Activated CD4-positive, CD25-positive, alpha-beta regulatory T cell treated with anti-CD3 and anti-CD28 coated beads, Interleukin-2, amount 50 U/mL, for 72 hours (primary cell): ENCODE results near the gene AGPAT2.
"Not testable (repeated sequence)": the region's sequence is repeated elsewhere in the genome, so short reads cannot be mapped to it uniquely, and the experiment has no call there.

Experiments
- DNase-seq: peaks from one replicate; pipeline ENCODE4 v3.0.0; 2021

The AGPAT2 gene

GRCh38 chr9:136643596-136644342 is 43.5 kb downstream of the AGPAT2 start:
- DNase-seq: no peak

DNA sequence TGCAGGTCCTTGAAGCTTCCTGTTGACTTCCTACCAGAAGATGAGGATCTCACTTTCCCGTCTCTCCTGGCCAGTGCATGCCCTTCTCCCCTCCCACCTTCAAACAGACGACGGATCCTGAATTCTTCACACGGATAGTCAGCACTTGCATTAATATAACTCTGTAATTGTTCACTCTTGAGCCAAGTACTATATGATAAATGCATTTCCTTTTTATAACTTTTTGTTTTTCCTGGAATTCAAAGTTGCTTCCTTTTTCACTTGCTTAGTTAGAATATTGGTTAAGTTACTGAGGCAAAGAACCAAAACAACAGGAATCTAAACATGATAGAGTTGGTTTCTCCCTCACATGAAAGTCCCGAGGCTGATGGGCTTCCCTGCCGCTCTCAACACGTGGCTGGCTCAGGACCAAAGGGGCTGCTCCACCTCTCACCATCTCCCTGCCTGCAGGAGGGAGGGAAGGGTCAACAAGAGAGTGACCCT is 44.8 kb downstream of the AGPAT2 start:
- no peak for DNase-seq

- DNase-seq: no peak
Measured at GRCh38 chr9:136640171-136641111, 46.8 kb downstream of the AGPAT2 start.

GRCh38 chr9:136634904-136635303 is 52.4 kb downstream of the AGPAT2 start:
- DNase-seq: no peak

DNA sequence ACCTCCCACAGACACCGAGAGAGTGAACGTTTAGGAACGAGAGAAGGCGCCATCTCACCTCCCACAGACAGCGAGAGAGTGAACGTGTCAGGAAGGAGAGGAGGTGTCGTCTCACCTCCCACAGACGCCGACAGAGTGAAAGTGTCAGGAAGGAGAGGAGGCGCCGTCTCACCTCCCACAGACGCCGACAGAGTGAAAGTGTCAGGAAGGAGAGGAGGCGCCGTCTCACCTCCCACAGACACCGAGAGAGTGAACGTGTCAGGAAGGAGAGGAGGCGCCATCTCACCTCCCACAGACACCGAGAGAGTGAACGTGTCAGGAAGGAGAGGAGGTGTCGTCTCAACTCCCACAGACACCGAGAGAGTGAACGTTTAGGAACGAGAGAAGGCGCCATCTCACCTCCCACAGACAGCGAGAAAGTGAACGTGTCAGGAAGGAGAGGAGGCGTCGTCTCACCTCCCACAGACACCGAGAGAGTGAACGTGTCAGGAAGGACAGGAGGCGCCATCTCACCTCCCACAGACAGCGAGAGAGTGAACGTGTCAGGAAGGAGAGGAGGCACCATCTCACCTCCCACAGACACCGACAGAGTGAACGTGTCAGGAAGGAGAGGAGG is 54.7 kb downstream of the AGPAT2 start:
- DNase-seq: not testable (repeated sequence)

DNA sequence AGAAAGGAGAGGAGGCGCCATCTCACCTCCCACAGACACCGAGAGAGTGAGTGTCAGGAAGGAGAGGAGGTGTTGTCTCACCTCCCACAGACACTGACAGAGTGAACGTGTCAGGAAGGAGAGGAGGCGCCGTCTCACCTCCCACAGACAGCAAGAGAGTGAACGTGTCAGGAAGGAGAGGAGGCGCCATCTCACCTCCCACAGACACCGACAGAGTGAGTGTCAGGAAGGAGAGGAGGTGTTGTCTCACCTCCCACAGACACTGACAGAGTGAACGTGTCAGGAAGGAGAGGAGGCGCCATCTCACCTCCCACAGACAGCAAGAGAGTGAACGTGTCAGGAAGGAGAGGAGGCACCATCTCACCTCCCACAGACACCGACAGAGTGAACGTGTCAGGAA is 55.2 kb downstream of the AGPAT2 start:
- not testable (repeated sequence) for DNase-seq

GRCh38 chr9:136631038-136632000 is 55.9 kb downstream of the AGPAT2 start:
- peak; percentile 76 for DNase-seq

DNA sequence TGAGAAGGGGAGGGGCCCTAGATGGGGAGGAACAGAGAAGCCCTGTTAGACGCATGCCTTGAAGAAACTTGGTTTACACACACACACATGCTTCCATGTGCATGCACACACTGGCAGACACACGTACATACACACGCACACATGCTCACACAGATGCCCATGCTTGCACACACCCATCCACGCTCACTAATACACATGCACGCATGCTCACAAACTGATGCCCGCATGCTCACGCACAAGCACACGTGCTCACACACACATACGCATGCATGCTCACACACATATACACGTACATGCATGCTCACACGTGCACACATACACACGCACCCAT is 56.6 kb downstream of the AGPAT2 start:
- DNase-seq: no peak

DNA sequence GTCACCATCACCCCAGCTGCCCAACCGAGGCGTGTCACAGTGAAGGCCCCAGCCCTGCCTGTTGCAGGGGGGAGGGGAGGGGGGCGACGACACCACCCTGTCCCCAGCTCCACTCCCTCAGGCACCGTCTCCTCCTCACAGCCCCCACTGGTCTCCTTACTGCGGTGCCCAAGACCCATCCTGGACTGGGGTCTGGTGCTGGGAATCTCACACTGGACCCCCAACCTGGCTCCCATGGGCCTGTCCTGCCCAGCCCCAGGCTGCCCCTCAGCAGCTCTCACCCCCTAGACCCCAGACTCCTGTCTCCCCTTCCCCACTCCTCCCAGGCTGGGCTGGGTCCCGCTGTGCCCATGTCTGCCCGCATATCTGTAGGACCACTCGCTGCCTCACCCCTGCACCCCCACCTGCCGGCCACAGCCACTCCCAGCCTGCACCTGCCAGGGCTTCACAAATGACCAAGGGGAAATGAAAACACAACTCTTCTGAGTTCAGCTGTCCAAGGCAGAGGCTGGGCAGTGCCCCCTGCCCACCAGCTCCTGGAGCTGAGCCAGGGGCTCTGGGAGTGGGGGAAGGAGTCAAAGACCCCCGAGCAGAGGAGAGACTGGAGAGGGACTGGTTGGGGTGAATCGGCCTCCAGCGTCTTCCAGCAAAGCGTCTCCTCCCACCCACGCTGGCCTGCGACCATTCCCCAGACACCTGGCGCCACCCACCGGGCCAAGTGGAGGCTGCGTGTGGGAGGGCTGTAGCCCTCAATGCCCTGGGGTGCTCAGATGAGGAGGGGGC is 57.2 kb downstream of the AGPAT2 start:
- DNase-seq: peak; percentile 60

DNA sequence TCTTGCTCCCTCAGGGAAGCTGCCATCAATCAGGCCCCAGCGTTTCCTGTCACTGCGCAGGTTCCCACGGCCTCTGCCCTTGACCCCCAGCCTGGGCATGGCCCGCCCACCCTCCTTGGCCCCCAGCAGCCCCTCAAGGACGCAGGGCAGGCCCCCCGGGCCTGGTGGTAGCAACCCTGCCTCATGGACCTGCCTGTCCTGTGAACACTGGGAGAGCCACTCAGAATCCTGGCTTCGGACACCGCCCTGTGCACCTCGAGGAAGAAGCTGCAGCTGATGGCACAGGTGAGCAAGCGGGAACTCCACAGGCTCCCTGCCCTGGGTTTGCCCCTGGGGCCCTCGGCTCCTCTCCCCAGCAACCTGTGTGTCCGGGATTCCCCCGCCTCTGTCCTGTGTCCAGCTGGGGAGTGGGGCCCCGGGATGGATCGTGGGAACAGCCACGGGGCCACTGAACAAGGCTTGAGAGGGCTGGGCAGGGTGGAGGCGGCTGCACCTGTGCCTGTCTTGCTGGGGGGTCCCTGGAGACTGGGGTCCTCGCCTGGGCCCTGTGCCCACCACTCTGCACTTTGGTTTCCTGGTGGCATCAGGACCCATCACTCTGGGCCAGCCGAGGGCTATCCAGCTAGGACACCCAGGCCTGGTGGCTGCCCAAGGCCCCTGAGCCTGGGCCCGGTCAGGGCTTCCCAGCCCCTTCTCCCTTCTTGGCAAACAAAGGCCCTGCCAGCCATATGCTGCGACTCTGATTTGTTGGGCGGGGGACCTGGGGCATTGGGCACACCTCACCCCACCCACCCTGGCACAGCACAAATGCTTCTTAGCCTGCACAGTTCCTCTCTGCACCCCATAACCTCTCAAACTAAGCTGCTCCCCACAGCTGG is 58.0 kb downstream of the AGPAT2 start:
- DNase-seq: no peak

DNA sequence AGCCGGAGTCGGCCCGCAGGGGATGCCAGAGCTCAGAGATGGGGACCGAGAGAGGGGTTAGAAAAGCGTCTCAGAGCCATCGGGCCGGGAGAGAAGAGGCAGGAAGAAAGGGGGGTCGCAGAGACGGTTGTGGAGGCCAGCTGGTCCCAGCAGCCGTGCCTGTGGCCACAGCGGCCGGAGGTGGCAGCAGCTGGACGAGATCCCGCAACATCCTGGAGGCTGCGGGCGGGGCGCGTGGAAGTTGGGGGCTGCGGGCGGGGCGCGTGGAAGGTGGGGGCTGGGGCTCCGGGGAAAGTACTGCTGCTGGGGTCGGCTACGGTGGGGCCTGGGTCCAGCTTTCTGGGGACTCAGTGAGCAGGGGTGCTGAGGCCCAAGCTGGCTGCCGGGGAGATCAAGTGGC is 59.0 kb downstream of the AGPAT2 start:
- no peak for DNase-seq

GRCh38 chr9:136627703-136628102 is 59.6 kb downstream of the AGPAT2 start:
- DNase-seq: no peak

DNA sequence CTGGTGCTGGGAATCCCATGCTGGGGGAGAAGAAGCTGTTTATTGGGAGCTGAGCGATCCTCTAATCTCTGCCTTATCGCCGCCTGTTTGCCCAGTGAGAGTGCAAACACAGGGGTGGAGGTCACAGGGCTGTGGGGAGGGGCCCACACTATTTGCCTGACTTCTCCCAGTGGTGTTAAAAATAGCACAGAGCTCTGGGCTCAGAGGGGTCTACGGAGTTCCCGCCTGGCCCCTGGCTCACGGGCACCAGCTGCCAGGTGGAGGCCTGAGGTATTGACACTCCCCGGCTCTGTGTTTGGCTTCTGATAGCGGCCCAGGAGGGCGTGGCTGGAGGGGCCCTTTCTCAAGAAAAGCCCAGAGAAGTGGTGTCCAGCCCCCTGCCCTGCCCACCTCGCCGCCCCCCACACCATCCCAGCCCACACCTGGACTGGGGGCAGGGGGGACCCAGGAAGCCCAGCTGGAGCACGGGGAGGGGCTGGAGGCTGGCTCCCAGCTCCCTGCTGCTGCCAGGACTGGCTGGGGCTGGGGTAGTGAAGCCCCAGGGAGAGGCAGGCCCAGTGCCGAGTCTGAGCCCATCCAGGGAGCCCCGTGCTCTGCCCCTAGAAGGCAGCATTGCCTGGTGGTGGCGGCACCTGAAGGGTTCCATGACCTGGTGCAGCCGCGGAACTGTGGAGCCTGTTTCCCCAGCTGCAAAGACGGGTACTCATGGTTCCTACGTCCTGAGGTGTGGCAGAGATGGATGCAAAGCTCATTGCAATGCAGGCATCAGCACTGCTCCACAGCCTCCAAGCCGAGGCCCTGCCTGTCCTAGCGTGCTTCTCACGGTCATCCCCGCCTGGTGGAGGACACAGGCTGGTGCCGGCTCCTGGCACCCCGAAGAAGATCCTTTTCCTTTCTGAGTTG is 60.3 kb downstream of the AGPAT2 start:
- no peak for DNase-seq

DNA sequence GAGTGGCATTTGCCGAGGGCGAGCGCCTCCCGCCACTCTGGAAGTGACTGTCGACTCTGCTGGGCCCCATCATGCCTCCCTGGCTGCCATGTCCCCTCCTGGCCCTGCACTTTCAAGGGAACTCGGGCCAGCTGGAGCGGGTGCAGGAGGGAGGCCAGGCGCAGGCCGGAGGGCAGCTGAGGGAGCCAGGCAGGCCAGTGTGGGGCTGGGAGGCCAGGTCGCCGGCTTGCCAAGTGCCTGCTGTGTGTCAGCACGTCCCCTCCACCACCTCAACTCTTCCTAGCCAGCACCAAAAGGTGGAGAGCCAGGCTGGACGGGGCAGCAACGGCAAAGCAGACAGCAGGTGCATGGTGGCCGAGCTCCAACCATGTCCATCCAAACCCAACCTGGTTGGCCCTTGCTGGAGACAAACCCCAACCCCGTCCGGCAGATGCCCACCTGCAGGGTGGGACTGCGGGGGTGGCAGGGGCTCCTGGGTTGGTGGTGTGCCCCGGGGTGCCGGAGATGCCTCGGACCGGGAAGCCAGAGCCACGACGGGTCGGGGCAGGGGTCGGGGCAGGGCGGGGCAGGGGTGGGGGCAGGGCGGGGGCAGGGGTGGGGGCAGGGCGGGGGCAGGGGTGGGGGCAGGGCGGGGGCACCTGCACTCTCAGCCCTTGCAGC is 61.1 kb downstream of the AGPAT2 start:
- no peak for DNase-seq

GRCh38 chr9:136625101-136626065 is 61.9 kb downstream of the AGPAT2 start:
- DNase-seq: no peak

DNA sequence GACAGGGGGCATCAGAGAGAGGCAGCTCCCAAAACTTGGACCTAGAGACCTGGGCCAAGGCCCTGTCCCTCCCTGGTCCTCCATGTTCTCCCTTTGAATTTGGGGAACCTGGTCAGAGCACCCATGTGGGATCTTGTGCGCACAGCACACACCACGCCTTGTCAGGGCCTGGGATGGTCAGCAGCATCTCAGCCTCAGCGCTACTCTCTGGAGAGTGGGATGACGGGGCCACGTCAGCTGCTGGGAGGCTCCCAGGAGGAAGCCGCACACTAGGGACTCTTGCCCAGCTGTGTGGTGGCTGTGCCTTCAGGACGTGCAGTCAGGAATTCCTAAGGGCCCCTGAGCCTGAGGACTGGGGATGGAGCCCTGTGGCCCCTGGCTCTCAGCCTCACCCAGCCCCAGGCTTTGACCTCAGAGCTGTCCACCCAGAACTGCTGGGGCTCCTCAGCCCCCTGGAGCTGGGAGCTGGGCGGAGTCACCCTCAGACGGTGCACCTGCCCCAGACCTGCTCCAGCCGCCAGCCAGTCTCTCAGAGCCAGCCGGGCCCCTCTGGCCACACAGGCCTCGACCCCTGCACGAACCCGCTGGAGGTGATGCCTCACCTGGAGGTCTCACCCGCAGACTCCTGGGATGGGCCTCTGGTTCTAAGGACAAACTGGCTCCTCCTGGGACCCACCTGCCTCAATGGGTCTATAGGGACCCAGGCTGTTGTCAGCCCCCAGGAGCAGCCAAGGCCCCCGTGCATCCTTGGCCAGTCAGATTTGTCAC is 62.9 kb downstream of the AGPAT2 start:
- DNase-seq: no peak

- no peak for DNase-seq
Measured at GRCh38 chr9:136623842-136624183, 63.4 kb downstream of the AGPAT2 start.
